Thoracic aorta (tissue), 2 donors: ENCODE data around the gene CXCL17. TPM values are rescaled to one million over a fixed set of nuclear protein-coding genes. Genes with fewer than 3 reads are reported as not detected.

Experiments
- ATAC-seq: fragments of 150-250 bp; one replicate; pipeline ENCODE4 v1.8.0; 2017; ENCODE audit warnings: low read depth; ENCODE audit not compliant: insufficient number of reproducible peaks, low FRiP score
- DNase-seq: peaks from one replicate; pipeline ENCODE4 v3.0.0-alpha.2; 2020; ENCODE audit warnings: low spot score
- H3K27ac ChIP-seq, 2 donors: fragments of 200-600 bp; sonication (generic); 1 replicate in 1 of 2; 2 replicates in 1 of 2; pipeline ENCODE4 v1.5.1; 2016; ENCODE audit warnings: mild to moderate bottlenecking in 2 of 2, moderate library complexity in 2 of 2
- H3K27me3 ChIP-seq: fragments of 200-600 bp; sonication (generic); replicated peaks from 2 replicates; pipeline ENCODE4 v1.6.0; 2016; ENCODE audit warnings: mild to moderate bottlenecking; ENCODE audit not compliant: insufficient read depth
- H3K36me3 ChIP-seq: fragments of 200-600 bp; sonication (generic); one replicate; pipeline ENCODE4 v1.5.1; 2016
- H3K4me1 ChIP-seq, 2 donors: fragments of 200-600 bp; sonication (generic); 1 replicate in 1 of 2; 2 replicates in 1 of 2; pipeline versions ENCODE4 v1.5.1 to v1.6.0; 2016; ENCODE audit warnings: low read depth in 2 of 2, mild to moderate bottlenecking in 1 of 2; ENCODE audit not compliant: control insufficient read depth in 1 of 2
- H3K4me3 ChIP-seq: fragments of 200-600 bp; sonication (generic); 2 replicates; pipeline ENCODE4 v1.5.1; 2016; ENCODE audit warnings: mild to moderate bottlenecking
- H3K9me3 ChIP-seq: fragments of 200-600 bp; sonication (generic); 2 replicates; pipeline ENCODE4 v1.5.1; 2016
- total RNA-seq, 2 donors: library from RNA; depleted of rRNA; stranded (reverse); fragments of >200 nt; gene quantifications; one replicate each; pipeline versions ENCODE4 v1.1.0 to v1.2.3, GENCODE V29; 2016
- TF ChIP-seq, protein P1 (sequence below): fragments of 200-600 bp; sonication (generic); IDR thresholded peaks from one replicate; pipeline ENCODE4 v1.5.1; 2019; ENCODE audit warnings: antibody characterized with exemption

The CXCL17 gene
- total RNA-seq, 2 donors from 2014 or later = 1.6 TPM; not detected in 1

GRCh38 chr19:42403586-42403985 lies 39.2 kb downstream of the CXCL17 start:
- H3K4me3 ChIP-seq = no peak overlapping the region

GRCh38 chr19:42402376-42403116 lies 40.2 kb downstream of the CXCL17 start:
- Histone ChIP-seq H3K4me3 (peak overlapping the region; percentile 80), H3K4me1 (peaks cover 7 to 17% of the 10 kb centered on the region in 2 donors), H3K9me3 (no peaks in the 10 kb centered on the region), H3K27ac (no peak overlapping the region), H3K27me3 (no peaks in the 10 kb centered on the region), H3K36me3 (no peaks in the 10 kb centered on the region)
- ATAC-seq = no peak
- TF ChIP-seq, protein P1, sequence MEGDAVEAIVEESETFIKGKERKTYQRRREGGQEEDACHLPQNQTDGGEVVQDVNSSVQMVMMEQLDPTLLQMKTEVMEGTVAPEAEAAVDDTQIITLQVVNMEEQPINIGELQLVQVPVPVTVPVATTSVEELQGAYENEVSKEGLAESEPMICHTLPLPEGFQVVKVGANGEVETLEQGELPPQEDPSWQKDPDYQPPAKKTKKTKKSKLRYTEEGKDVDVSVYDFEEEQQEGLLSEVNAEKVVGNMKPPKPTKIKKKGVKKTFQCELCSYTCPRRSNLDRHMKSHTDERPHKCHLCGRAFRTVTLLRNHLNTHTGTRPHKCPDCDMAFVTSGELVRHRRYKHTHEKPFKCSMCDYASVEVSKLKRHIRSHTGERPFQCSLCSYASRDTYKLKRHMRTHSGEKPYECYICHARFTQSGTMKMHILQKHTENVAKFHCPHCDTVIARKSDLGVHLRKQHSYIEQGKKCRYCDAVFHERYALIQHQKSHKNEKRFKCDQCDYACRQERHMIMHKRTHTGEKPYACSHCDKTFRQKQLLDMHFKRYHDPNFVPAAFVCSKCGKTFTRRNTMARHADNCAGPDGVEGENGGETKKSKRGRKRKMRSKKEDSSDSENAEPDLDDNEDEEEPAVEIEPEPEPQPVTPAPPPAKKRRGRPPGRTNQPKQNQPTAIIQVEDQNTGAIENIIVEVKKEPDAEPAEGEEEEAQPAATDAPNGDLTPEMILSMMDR = no peak
- no peak for DNase-seq

More at GRCh38 chr19:42403586-42403985, 39.2 kb downstream of the CXCL17 start:
- Histone ChIP-seq H3K36me3 (no peaks in the 10 kb centered on the region), H3K27ac (no peak overlapping the region), H3K27me3 (no peaks in the 10 kb centered on the region), H3K4me1 (peaks cover 3 to 13% of the 10 kb centered on the region in 2 donors), H3K9me3 (no peaks in the 10 kb centered on the region)
- no peak for DNase-seq
- TF ChIP-seq, protein P1 = no peak
- ATAC-seq = no peak

DNA sequence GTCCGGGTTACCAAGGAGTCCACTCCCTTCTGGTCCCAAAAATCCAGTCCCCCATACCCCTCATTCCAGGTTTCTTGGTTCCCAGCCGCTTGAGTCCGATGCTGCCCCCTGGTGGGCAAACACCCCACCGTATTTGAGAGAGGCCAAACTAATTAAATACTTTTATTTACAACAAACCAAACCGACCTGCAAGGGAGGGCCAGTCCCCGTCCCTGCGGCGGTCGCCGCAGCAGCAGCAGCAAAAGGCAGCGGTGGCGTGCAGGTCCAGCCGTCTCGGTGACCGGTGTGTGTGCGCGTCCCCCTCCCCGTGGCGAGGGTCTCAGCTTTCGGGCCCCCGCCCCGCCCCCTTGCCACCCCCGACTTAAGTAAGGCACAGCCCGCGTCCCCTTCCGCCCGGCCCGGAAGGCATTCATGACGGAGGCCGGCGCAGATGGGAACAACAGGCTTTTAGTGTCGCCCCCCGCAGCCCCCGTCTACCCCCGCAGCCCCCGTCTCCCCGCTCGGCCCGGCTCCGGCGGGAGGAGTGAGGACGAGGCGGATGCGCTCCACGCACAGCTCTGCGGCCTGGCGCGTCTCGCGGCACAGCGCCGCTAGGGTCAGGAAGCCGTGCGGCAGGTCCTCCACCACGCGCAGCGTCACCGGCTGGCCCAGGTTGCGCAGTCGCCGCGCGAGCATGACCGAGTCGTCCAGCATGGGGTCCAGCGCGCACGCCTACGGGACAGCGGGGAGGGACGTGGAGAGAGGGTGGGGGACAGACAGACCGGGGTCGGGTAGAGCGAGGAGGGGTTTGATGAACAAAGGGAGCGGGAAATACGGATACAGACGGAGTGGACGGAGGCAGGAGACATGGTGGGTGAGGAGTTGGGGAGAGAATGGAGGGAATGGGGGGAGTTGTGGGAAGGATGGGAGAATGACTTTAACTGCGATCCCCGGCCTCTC lies 41.1 kb downstream of the CXCL17 start:
- peak overlapping the region; percentile 80 for H3K4me3 ChIP-seq
- no peaks in the 10 kb centered on the region for H3K9me3 ChIP-seq
- TF ChIP-seq, protein P1 = peak; percentile 80
- DNase-seq (no peak), ATAC-seq (no peak)
- H3K27me3 ChIP-seq = no peaks in the 10 kb centered on the region
- H3K4me1 ChIP-seq = peaks cover 8 to 21% of the 10 kb centered on the region in 2 donors
- no peaks in the 10 kb centered on the region for H3K36me3 ChIP-seq
- no peak overlapping the region for H3K27ac ChIP-seq

- no peak for ATAC-seq
- H3K27ac ChIP-seq = no peak overlapping the region
- peaks cover 8 to 21% of the 10 kb centered on the region in 2 donors for H3K4me1 ChIP-seq
- no peaks in the 10 kb centered on the region for H3K36me3 ChIP-seq
- DNase-seq = no peak
- H3K27me3 ChIP-seq = no peaks in the 10 kb centered on the region
- no peak overlapping the region for H3K4me3 ChIP-seq
- no peaks in the 10 kb centered on the region for H3K9me3 ChIP-seq
- TF ChIP-seq, protein P1 = no peak
Observed at GRCh38 chr19:42400404-42400803, 42.3 kb downstream of the CXCL17 start.
